Mesenchymal stem cell (in vitro differentiated cells and primary cell): ENCODE measurements around the gene DERA.

Source experiments
- DNase-seq: peaks from one replicate; pipeline ENCODE4 v3.0.0-alpha.2; 2013
- H2AFZ ChIP-seq: one replicate; pipeline ENCODE4 v1.6.1; 2013; ENCODE audit warnings: low read depth, mild to moderate bottlenecking, control low read depth, inconsistent platforms, low read length, moderate library complexity
- H2AK5ac ChIP-seq: 2 replicates; pipeline ENCODE4 v1.6.1; 2013; ENCODE audit warnings: low read length, moderate library complexity, mild to moderate bottlenecking, inconsistent platforms; ENCODE audit not compliant: severe bottlenecking
- H2BK120ac ChIP-seq: one replicate; pipeline ENCODE4 v1.6.1; 2013; ENCODE audit warnings: low read depth, mild to moderate bottlenecking, inconsistent platforms, low read length, moderate library complexity
- H2BK12ac ChIP-seq, 2 experiments: one replicate each; pipeline ENCODE4 v1.6.1; 2013; ENCODE audit warnings: inconsistent platforms in 2 of 2, low read length in 2 of 2, mild to moderate bottlenecking in 2 of 2, moderate library complexity in 2 of 2, control low read depth in 1 of 2
- H2BK15ac ChIP-seq: one replicate; pipeline ENCODE4 v1.6.1; 2013; ENCODE audit warnings: mild to moderate bottlenecking, low read depth, inconsistent platforms; ENCODE audit not compliant: poor library complexity, severe bottlenecking
- H2BK5ac ChIP-seq: 2 replicates; pipeline ENCODE4 v1.6.1; 2013; ENCODE audit warnings: low read depth, mild to moderate bottlenecking, low read length, control low read depth, inconsistent platforms; ENCODE audit not compliant: poor library complexity, severe bottlenecking
- H3K14ac ChIP-seq, 2 experiments: one replicate each; pipeline ENCODE4 v1.6.1; 2013; ENCODE audit warnings: inconsistent platforms in 2 of 2, low read length in 2 of 2, control low read depth in 1 of 2, mild to moderate bottlenecking in 1 of 2, moderate library complexity in 1 of 2
- H3K18ac ChIP-seq, 2 experiments: one replicate each; pipeline ENCODE4 v1.6.1; 2013; ENCODE audit warnings: inconsistent platforms in 2 of 2, low read length in 2 of 2, control low read depth in 1 of 2, low read depth in 1 of 2, mild to moderate bottlenecking in 1 of 2
- H3K23ac ChIP-seq, 2 experiments: one replicate each; pipeline ENCODE4 v1.6.1; 2013; ENCODE audit warnings: inconsistent platforms in 2 of 2, low read length in 2 of 2, mild to moderate bottlenecking in 2 of 2, moderate library complexity in 2 of 2, control low read depth in 1 of 2
- H3K27ac ChIP-seq: 2 replicates; pipeline ENCODE4 v1.5.1; 2013; ENCODE audit warnings: mild to moderate bottlenecking, moderate library complexity, low read length, control low read depth, inconsistent platforms; ENCODE audit not compliant: poor library complexity, severe bottlenecking
- H3K27me3 ChIP-seq, 2 experiments: 2 replicates each; pipeline versions ENCODE4 v1.6.1 to v1.7.0; 2013; ENCODE audit warnings: low read length in 2 of 2, mild to moderate bottlenecking in 2 of 2, moderate library complexity in 2 of 2, control low read depth in 1 of 2, inconsistent platforms in 1 of 2; ENCODE audit not compliant: control insufficient read depth in 1 of 2, insufficient read depth in 1 of 2
- H3K36me3 ChIP-seq, 2 experiments: 2 replicates each; pipeline versions ENCODE4 v1.6.1 to v1.7.0; 2013; ENCODE audit warnings: low read length in 2 of 2, control low read depth in 1 of 2, inconsistent platforms in 1 of 2, low read depth in 1 of 2, mild to moderate bottlenecking in 1 of 2; ENCODE audit not compliant: insufficient read depth in 2 of 2, control insufficient read depth in 1 of 2
- H3K4ac ChIP-seq, 2 experiments: one replicate each; pipeline ENCODE4 v1.6.1; 2013; ENCODE audit warnings: inconsistent platforms in 2 of 2, low read length in 2 of 2, mild to moderate bottlenecking in 2 of 2, moderate library complexity in 2 of 2, control low read depth in 1 of 2, low read depth in 1 of 2
- H3K4me1 ChIP-seq: 2 replicates; pipeline ENCODE4 v1.6.1; 2013; ENCODE audit warnings: low read depth, low read length, control low read depth; ENCODE audit not compliant: control insufficient read depth, insufficient read depth
- H3K4me2 ChIP-seq: 2 replicates; pipeline ENCODE4 v1.6.1; 2013; ENCODE audit warnings: low read length, mild to moderate bottlenecking, inconsistent platforms; ENCODE audit not compliant: poor library complexity, severe bottlenecking
- H3K4me3 ChIP-seq, 2 experiments: 2 replicates each; pipeline versions ENCODE4 v1.5.1 to v1.7.0; 2013; ENCODE audit warnings: low read length in 2 of 2, mild to moderate bottlenecking in 2 of 2, control low read depth in 1 of 2, low read depth in 1 of 2; ENCODE audit not compliant: insufficient read depth in 1 of 2
- H3K79me1 ChIP-seq: replicated peaks from 2 replicates; pipeline ENCODE4 v1.6.1; 2013; ENCODE audit warnings: mild to moderate bottlenecking, control low read depth, low read length, inconsistent platforms; ENCODE audit not compliant: poor library complexity, severe bottlenecking
- H3K9ac ChIP-seq: 2 replicates; pipeline ENCODE4 v1.7.0; 2013; ENCODE audit warnings: mild to moderate bottlenecking, low read length, moderate library complexity
- H3K9me3 ChIP-seq: 2 replicates; pipeline ENCODE4 v1.7.0; 2013; ENCODE audit warnings: mild to moderate bottlenecking, low read length; ENCODE audit not compliant: control insufficient read depth
- H4K8ac ChIP-seq: one replicate; pipeline ENCODE4 v1.6.1; 2013; ENCODE audit warnings: inconsistent platforms, mild to moderate bottlenecking, low read length, moderate library complexity
- H4K91ac ChIP-seq: one replicate; pipeline ENCODE4 v1.6.1; 2013; ENCODE audit warnings: mild to moderate bottlenecking, low read length, inconsistent platforms
- WGBS: methylation state at CpG from one replicate; pipeline ENCODE4 v1.1.7; 2013; ENCODE audit warnings: mixed read lengths; 5-methylcytosine and 5-hydroxymethylcytosine counted together

The DERA gene

DNA sequence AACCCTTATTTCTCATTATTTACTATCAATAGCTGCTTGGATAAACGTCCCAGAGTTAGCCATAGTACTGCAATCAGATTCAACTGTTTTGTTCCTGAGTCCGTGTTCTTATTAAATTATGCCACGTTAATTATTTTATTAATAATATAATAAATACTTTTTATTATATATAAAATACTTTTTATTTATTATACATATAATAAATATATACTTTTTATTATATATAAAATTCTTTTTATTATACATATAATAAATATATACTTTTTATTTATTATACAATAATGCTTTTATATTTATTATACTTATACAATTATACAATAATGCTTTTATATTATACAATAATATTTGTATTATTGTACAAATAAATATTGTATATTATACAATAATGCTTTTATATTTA lies 17.9 kb upstream of the DERA start:
- no peak for DNase-seq
- H2BK120ac ChIP-seq: no peak overlapping the region
- H3K27ac ChIP-seq: no peak overlapping the region
- H3K9ac ChIP-seq: no peak overlapping the region
- peaks cover 14 to 72% of the 10 kb centered on the region in 2 experiments for H3K36me3 ChIP-seq
- no peak overlapping the region for H3K14ac ChIP-seq
- H4K8ac ChIP-seq: no peak overlapping the region
- H3K27me3 ChIP-seq: no peaks in the 10 kb centered on the region
- H3K4me2 ChIP-seq: no peak overlapping the region
- H2BK5ac ChIP-seq: no peak overlapping the region
- no peaks in the 10 kb centered on the region for H3K9me3 ChIP-seq
- H2AK5ac ChIP-seq: no peak overlapping the region
- H3K18ac ChIP-seq: no peak overlapping the region
- H3K23ac ChIP-seq: no peak overlapping the region
- no peak overlapping the region for H2AFZ ChIP-seq
- H3K4ac ChIP-seq: no peak overlapping the region
- no CpG with 5 or more reads among the region's 3 CpGs for WGBS
- H4K91ac ChIP-seq: no peak overlapping the region
- no peak overlapping the region for H2BK15ac ChIP-seq
- H2BK12ac ChIP-seq: no peak overlapping the region
- peaks cover 8% of the 10 kb centered on the region for H3K79me1 ChIP-seq
- H3K4me3 ChIP-seq: no peak overlapping the region
- no peaks in the 10 kb centered on the region for H3K4me1 ChIP-seq

DNA sequence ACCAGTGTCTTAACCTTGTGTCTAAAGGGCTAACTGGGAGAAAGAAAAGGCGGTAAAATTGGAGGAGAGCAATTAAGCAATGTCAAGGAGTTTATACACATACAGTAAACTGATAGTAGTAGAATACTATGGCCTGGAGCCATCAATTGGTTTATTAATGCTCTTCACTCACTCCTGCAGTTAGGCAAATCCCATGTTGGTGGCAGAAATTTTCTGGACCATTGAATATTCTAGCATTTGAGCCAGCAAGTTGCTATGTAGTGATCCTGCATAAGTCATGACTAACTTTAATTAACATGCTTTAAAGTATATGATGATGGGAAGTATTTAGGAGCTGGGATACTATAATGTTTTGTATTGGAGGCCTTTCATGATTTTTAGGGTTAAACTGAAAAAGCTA lies 14.3 kb upstream of the DERA start:
- Histone ChIP-seq H2BK15ac (no peak overlapping the region), H3K36me3 (peaks cover 18 to 85% of the 10 kb centered on the region in 2 experiments), H3K4me1 (no peaks in the 10 kb centered on the region), H2BK12ac (no peak overlapping the region), H3K18ac (no peak overlapping the region), H4K91ac (no peak overlapping the region), H3K79me1 (peaks cover 14% of the 10 kb centered on the region), H4K8ac (no peak overlapping the region), H3K27ac (no peak overlapping the region), H3K9ac (peak overlapping the region; percentile 17), H2AK5ac (no peak overlapping the region), H3K4me3 (no peak overlapping the region), H3K27me3 (no peaks in the 10 kb centered on the region), H2BK5ac (no peak overlapping the region), H3K14ac (no peak overlapping the region), H3K9me3 (no peaks in the 10 kb centered on the region), H3K23ac (no peak overlapping the region), H3K4ac (no peak overlapping the region), H2BK120ac (no peak overlapping the region), H3K4me2 (no peak overlapping the region), H2AFZ (no peak overlapping the region)
- DNase-seq: no peak
- no CpG with 5 or more reads among the region's 1 CpG for WGBS

DNA sequence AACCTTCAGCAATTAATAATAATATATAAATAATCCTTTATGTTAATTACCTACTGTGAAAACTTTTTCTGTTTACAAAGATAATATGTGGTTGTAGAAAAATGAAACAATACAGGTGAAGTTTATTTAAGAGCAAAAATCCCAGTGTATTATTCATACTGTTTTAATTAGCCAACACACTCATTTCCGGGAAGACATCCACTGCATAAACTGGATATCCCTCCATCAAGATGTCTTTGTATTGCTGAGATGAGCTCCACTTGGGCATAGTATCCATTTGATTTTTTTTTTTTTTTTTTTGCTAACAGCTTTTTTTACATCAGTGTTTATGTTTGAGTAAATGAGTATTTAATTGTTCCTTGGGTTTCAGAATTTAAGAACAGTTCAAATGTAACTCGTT lies 13.7 kb upstream of the DERA start:
- Histone ChIP-seq H3K4ac (no peak overlapping the region), H3K27ac (no peak overlapping the region), H3K4me2 (no peak overlapping the region), H3K36me3 (peaks cover 21 to 85% of the 10 kb centered on the region in 2 experiments), H3K18ac (no peak overlapping the region), H3K4me1 (no peaks in the 10 kb centered on the region), H3K27me3 (no peaks in the 10 kb centered on the region), H2AFZ (no peak overlapping the region), H2BK5ac (no peak overlapping the region), H4K8ac (no peak overlapping the region), H3K79me1 (peaks cover 16% of the 10 kb centered on the region), H2BK120ac (no peak overlapping the region), H4K91ac (no peak overlapping the region), H3K4me3 (no peak overlapping the region), H3K14ac (no peak overlapping the region), H2AK5ac (no peak overlapping the region), H2BK12ac (no peak overlapping the region), H3K9ac (peak overlapping the region; percentile 17), H3K9me3 (no peaks in the 10 kb centered on the region), H3K23ac (no peak overlapping the region), H2BK15ac (no peak overlapping the region)
- WGBS: 100% methylated on average over 2 of the region's 2 CpGs
- DNase-seq: no peak

DNA sequence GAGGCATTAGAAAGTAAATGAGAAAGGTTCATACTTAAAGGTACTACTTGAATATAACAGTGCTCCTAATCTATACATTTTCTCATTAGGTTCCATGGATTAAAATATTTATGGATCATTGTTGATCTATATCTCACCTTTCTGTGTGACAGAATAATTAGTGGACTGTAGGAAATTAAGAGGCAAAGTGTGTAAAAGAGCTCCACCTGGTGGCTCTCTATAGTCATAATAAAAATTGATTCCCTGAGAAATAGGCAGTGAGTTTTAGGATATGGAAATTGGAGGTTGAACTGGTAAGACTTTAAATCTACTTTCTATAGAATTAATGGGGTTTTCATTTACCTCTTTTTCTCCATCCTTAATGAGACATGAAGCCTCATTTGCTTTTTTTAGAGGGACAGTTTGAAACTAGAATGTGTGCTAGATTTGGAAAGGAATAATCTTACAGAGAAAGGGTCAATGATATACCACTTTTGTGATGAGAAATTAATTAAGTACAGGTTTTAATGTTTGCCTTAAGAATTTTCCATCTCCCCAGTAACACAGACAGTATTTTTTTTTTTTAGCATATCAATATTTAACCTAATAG lies 11.8 kb upstream of the DERA start:
- H2AFZ ChIP-seq: no peak overlapping the region
- H3K23ac ChIP-seq: no peak overlapping the region
- no peak overlapping the region for H4K8ac ChIP-seq
- no peaks in the 10 kb centered on the region for H3K9me3 ChIP-seq
- no peak overlapping the region for H3K18ac ChIP-seq
- peaks cover 14% of the 10 kb centered on the region for H3K79me1 ChIP-seq
- peaks cover 17 to 89% of the 10 kb centered on the region in 2 experiments for H3K36me3 ChIP-seq
- no peaks in the 10 kb centered on the region for H3K4me1 ChIP-seq
- H3K27me3 ChIP-seq: no peaks in the 10 kb centered on the region
- H2BK5ac ChIP-seq: no peak overlapping the region
- no peak overlapping the region for H3K4ac ChIP-seq
- H4K91ac ChIP-seq: no peak overlapping the region
- H3K27ac ChIP-seq: no peak overlapping the region
- peak; percentile 54 for DNase-seq
- H3K4me2 ChIP-seq: no peak overlapping the region
- H2BK12ac ChIP-seq: no peak overlapping the region
- H3K4me3 ChIP-seq: no peak overlapping the region
- no peak overlapping the region for H2BK15ac ChIP-seq
- no peak overlapping the region for H3K14ac ChIP-seq
- no peak overlapping the region for H2BK120ac ChIP-seq
- no peak overlapping the region for H2AK5ac ChIP-seq
- peak overlapping the region; percentile 53 for H3K9ac ChIP-seq
